ENCODE data around the gene CDK5RAP2. TPM values are rescaled to one million over a fixed set of nuclear protein-coding genes. Genes with fewer than 3 reads are reported as not detected.

The CDK5RAP2 gene
- total RNA-seq, 6 experiments from 2014 or later = 25.9 to 61.6 (median 34.7) TPM

- intact Hi-C loops (cut with DNase I) = no loop called here
- ATAC-seq = no peak
- Histone ChIP-seq H3K27ac (peak overlapping the region in 1 of 3 donors; percentile 21), H3K4me1 (peaks cover 0 to 14% (median 0%) of the 10 kb centered on the region in 4 donors), H3K27me3 (no peaks in the 10 kb centered on the region), H3K9me3 (no peaks in the 10 kb centered on the region), H3K4me3 (no peak overlapping the region), H3K36me3 (peaks cover 0 to 23% (median 10%) of the 10 kb centered on the region in 4 donors)
- TF ChIP-seq CTCF (IDR thresholded peaks at IDR 0.05) = no peak
- TF ChIP-seq POLR2A (IDR thresholded peaks at IDR 0.05) = no peak
- WGBS (ENCODE audit: insufficient coverage, low coverage, low lambda C conversion rate, missing lambda C conversion rate) = 86% methylated on average over 3 of the region's 3 CpGs
- DNase-seq = no peak
Observed at GRCh38 chr9:120410925-120411501, 169.0 kb downstream of the CDK5RAP2 start.

GRCh38 chr9:120408680-120409258, 171.2 kb downstream of the CDK5RAP2 start:
- no peaks in the 10 kb centered on the region for H3K27me3 ChIP-seq
- peaks cover 0 to 24% (median 9%) of the 10 kb centered on the region in 4 donors for H3K36me3 ChIP-seq
- H3K4me3 ChIP-seq = no peak overlapping the region
- 81% methylated on average over 5 of the region's 14 CpGs for WGBS (ENCODE audit: insufficient coverage, low coverage, low lambda C conversion rate, missing lambda C conversion rate)
- no peak overlapping the region for H3K27ac ChIP-seq
- no peak for DNase-seq
- intact Hi-C loops (cut with DNase I) = no loop called here
- H3K4me1 ChIP-seq = peaks cover 0 to 17% (median 0%) of the 10 kb centered on the region in 4 donors
- peak in 3 of 4 donors; percentile 29 to 60 (median 41) for ATAC-seq
- TF ChIP-seq POLR2A (IDR thresholded peaks at IDR 0.05) = no peak
- TF ChIP-seq CTCF (IDR thresholded peaks at IDR 0.05) = no peak
- no peaks in the 10 kb centered on the region for H3K9me3 ChIP-seq

- no peak overlapping the region for H3K4me3 ChIP-seq
- 100% methylated on average over 2 of the region's 2 CpGs for WGBS (ENCODE audit: insufficient coverage, low coverage, low lambda C conversion rate, missing lambda C conversion rate)
- H3K36me3 ChIP-seq = peaks cover 0 to 26% (median 13%) of the 10 kb centered on the region in 4 donors
- TF ChIP-seq CTCF (IDR thresholded peaks at IDR 0.05) (no peak), POLR2A (IDR thresholded peaks at IDR 0.05) (no peak)
- no peaks in the 10 kb centered on the region for H3K9me3 ChIP-seq
- ATAC-seq (no peak), DNase-seq (no peak)
- no peaks in the 10 kb centered on the region for H3K27me3 ChIP-seq
- no peak overlapping the region for H3K27ac ChIP-seq
- peaks cover 0 to 25% (median 0%) of the 10 kb centered on the region in 4 donors for H3K4me1 ChIP-seq
- intact Hi-C loops (cut with DNase I) = no loop called here
Observed at GRCh38 chr9:120405860-120406259, 174.1 kb downstream of the CDK5RAP2 start.

- intact Hi-C loops (cut with DNase I) = no loop called here
- H3K27me3 ChIP-seq = no peaks in the 10 kb centered on the region
- ATAC-seq (no peak), DNase-seq (no peak)
- no peak overlapping the region for H3K27ac ChIP-seq
- H3K36me3 ChIP-seq = peaks cover 0 to 33% (median 13%) of the 10 kb centered on the region in 4 donors
- no peak overlapping the region for H3K4me3 ChIP-seq
- TF ChIP-seq POLR2A (IDR thresholded peaks at IDR 0.05) (no peak), CTCF (IDR thresholded peaks at IDR 0.05) (no peak)
- peaks cover 0 to 32% (median 0%) of the 10 kb centered on the region in 4 donors for H3K4me1 ChIP-seq
- H3K9me3 ChIP-seq = no peaks in the 10 kb centered on the region
- no CpG with 5 or more reads among the region's 1 CpG for WGBS (ENCODE audit: insufficient coverage, low coverage, low lambda C conversion rate, missing lambda C conversion rate)
Observed at GRCh38 chr9:120405134-120405533, 174.8 kb downstream of the CDK5RAP2 start.
